Suprapubic skin (tissue), 4 donors: ENCODE data around the gene HIVEP3. TPM values are rescaled to one million over a fixed set of nuclear protein-coding genes. Genes with fewer than 3 reads are reported as not detected.

Experiments used
- DNase-seq, 2 donors: peaks; one replicate each; pipeline ENCODE4 v3.0.0-alpha.2; 2019; ENCODE audit warnings: low spot score in 2 of 2
- H3K27ac ChIP-seq: fragments of 200-600 bp; sonication (generic); one replicate; pipeline ENCODE4 v1.5.1; 2019
- H3K27me3 ChIP-seq: fragments of 200-600 bp; sonication (generic); one replicate; pipeline ENCODE4 v1.5.1; 2019
- H3K36me3 ChIP-seq: fragments of 200-600 bp; sonication (generic); one replicate; pipeline ENCODE4 v1.5.1; 2019
- H3K4me1 ChIP-seq: fragments of 200-600 bp; sonication (generic); one replicate; pipeline ENCODE4 v1.5.1; 2019
- H3K4me3 ChIP-seq: fragments of 200-600 bp; sonication (generic); one replicate; pipeline ENCODE4 v1.5.1; 2019; ENCODE audit warnings: mild to moderate bottlenecking
- H3K9me3 ChIP-seq: fragments of 200-600 bp; sonication (generic); one replicate; pipeline ENCODE4 v1.5.1; 2019
- EP300 ChIP-seq: sonication (generic); formaldehyde crosslinking; IDR thresholded peaks from one replicate; pipeline ENCODE4 v1.6.1; 2017; ENCODE audit warnings: antibody characterized with exemption
- POLR2A ChIP-seq, 2 donors: fragments of 450-650 bp; IDR thresholded peaks; one replicate each; pipeline ENCODE4 v1.6.1; 2017; ENCODE audit warnings: antibody characterized with exemption in 2 of 2, mild to moderate bottlenecking in 2 of 2, moderate library complexity in 2 of 2
- POLR2AphosphoS5 ChIP-seq, 3 donors: sonication (generic); formaldehyde crosslinking; IDR thresholded peaks; one replicate each; pipeline ENCODE4 v1.6.1; 2017; ENCODE audit warnings: antibody characterized with exemption in 3 of 3
- WGBS: methylation state at CpG from one replicate; pipeline ENCODE4 v1.1.5; 2018; 5-methylcytosine and 5-hydroxymethylcytosine counted together
- total RNA-seq, 4 donors: library from RNA; depleted of rRNA; stranded (reverse); fragments of >200 nt; gene quantifications; one replicate each; pipeline ENCODE4 v1.1.0, GENCODE V29; 2016
- TF ChIP-seq, protein P1 (sequence below), 2 donors: fragments of 200-600 bp in 1 of 2; fragments of 450-650 bp in 1 of 2; sonication (generic) in 1 of 2; IDR thresholded peaks; one replicate each; pipeline ENCODE4 v1.5.1; 2016 to 2019; ENCODE audit warnings: antibody characterized with exemption in 2 of 2, mild to moderate bottlenecking in 1 of 2, moderate library complexity in 1 of 2

HIVEP3 gene
- total RNA-seq, 4 donors from 2014 or later = 11.3 to 23.9 (median 18.3) TPM

- TF ChIP-seq EP300 = no peak
- TF ChIP-seq POLR2AphosphoS5 (IDR thresholded peaks at IDR 0.05) = no peak
- TF ChIP-seq POLR2A (IDR thresholded peaks at IDR 0.05) = no peak
- TF ChIP-seq, protein P1, sequence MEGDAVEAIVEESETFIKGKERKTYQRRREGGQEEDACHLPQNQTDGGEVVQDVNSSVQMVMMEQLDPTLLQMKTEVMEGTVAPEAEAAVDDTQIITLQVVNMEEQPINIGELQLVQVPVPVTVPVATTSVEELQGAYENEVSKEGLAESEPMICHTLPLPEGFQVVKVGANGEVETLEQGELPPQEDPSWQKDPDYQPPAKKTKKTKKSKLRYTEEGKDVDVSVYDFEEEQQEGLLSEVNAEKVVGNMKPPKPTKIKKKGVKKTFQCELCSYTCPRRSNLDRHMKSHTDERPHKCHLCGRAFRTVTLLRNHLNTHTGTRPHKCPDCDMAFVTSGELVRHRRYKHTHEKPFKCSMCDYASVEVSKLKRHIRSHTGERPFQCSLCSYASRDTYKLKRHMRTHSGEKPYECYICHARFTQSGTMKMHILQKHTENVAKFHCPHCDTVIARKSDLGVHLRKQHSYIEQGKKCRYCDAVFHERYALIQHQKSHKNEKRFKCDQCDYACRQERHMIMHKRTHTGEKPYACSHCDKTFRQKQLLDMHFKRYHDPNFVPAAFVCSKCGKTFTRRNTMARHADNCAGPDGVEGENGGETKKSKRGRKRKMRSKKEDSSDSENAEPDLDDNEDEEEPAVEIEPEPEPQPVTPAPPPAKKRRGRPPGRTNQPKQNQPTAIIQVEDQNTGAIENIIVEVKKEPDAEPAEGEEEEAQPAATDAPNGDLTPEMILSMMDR (IDR thresholded peaks at IDR 0.05) = no peak
- no peak for DNase-seq
- Histone ChIP-seq H3K27me3 (no peaks in the 10 kb centered on the region), H3K4me1 (peaks cover 18% of the 10 kb centered on the region), H3K27ac (no peak overlapping the region), H3K9me3 (no peaks in the 10 kb centered on the region), H3K36me3 (no peaks in the 10 kb centered on the region), H3K4me3 (no peak overlapping the region)
- WGBS = 88% methylated on average over 3 of the region's 4 CpGs
Observed at GRCh38 chr1:41730806-41731205, 187.9 kb downstream of the HIVEP3 start.

GRCh38 chr1:41728403-41729202, 190.1 kb downstream of the HIVEP3 start:
- Histone ChIP-seq H3K9me3 (no peaks in the 10 kb centered on the region), H3K4me1 (peaks cover 13% of the 10 kb centered on the region), H3K36me3 (no peaks in the 10 kb centered on the region), H3K4me3 (no peak overlapping the region), H3K27me3 (no peaks in the 10 kb centered on the region), H3K27ac (no peak overlapping the region)
- TF ChIP-seq, protein P1 (IDR thresholded peaks at IDR 0.05) = no peak
- TF ChIP-seq POLR2AphosphoS5 (IDR thresholded peaks at IDR 0.05) (no peak), POLR2A (IDR thresholded peaks at IDR 0.05) (no peak)
- 69% methylated on average over 8 of the region's 12 CpGs for WGBS
- DNase-seq = no peak

- WGBS = 80% methylated on average over 2 of the region's 4 CpGs
- peaks cover 13% of the 10 kb centered on the region for H3K4me1 ChIP-seq
Observed at GRCh38 chr1:41727749-41728115, 191.0 kb downstream of the HIVEP3 start.

GRCh38 chr1:41726899-41727748, 191.6 kb downstream of the HIVEP3 start:
- no peaks in the 10 kb centered on the region for H3K27me3 ChIP-seq
- peak in 1 of 2 donors; percentile 75 for DNase-seq
- TF ChIP-seq POLR2A (IDR thresholded peaks at IDR 0.05) = no peak
- TF ChIP-seq, protein P1 (IDR thresholded peaks at IDR 0.05) = no peak
- no peak for TF ChIP-seq POLR2AphosphoS5 (IDR thresholded peaks at IDR 0.05)
- no peak for TF ChIP-seq EP300
- WGBS = 69% methylated on average over 24 of the region's 24 CpGs
- H3K36me3 ChIP-seq = no peaks in the 10 kb centered on the region
- no peaks in the 10 kb centered on the region for H3K9me3 ChIP-seq
- peaks cover 13% of the 10 kb centered on the region for H3K4me1 ChIP-seq
- no peak overlapping the region for H3K27ac ChIP-seq
- H3K4me3 ChIP-seq = no peak overlapping the region

More at GRCh38 chr1:41727749-41728115, 191.0 kb downstream of the HIVEP3 start:
- Histone ChIP-seq H3K9me3 (no peaks in the 10 kb centered on the region), H3K4me3 (no peak overlapping the region), H3K27ac (no peak overlapping the region), H3K36me3 (no peaks in the 10 kb centered on the region), H3K27me3 (no peaks in the 10 kb centered on the region)
- DNase-seq = no peak
- TF ChIP-seq POLR2A (IDR thresholded peaks at IDR 0.05) (no peak), POLR2AphosphoS5 (IDR thresholded peaks at IDR 0.05) (no peak), EP300 (no peak)
- TF ChIP-seq, protein P1 (IDR thresholded peaks at IDR 0.05) = no peak

DNA sequence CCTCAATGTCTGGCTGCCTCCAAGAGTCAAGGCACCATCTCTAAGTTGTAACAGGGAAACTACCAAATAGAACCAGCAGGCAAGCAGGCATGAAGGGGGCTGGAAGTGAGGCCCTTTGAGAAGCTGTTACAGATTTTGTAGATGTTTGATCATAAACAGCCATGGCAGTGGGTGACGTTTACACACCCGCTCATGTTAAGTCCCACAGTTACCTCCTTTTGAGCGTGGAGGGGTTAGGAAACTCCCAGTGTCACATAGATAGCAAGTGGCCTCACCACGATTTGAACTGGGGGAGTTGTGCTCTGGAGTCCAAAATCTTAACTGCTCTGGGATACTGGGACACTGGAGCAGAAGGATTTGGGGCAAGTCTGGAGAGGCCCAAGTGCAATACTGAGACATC, 192.4 kb downstream of the HIVEP3 start:
- 84% methylated on average over 4 of the region's 4 CpGs for WGBS
- Histone ChIP-seq H3K4me3 (no peak overlapping the region), H3K4me1 (peaks cover 13% of the 10 kb centered on the region), H3K27me3 (no peaks in the 10 kb centered on the region), H3K27ac (no peak overlapping the region), H3K9me3 (no peaks in the 10 kb centered on the region), H3K36me3 (no peaks in the 10 kb centered on the region)
- TF ChIP-seq, protein P1 (IDR thresholded peaks at IDR 0.05) = no peak
- no peak for TF ChIP-seq EP300
- TF ChIP-seq POLR2A (IDR thresholded peaks at IDR 0.05) = no peak
- TF ChIP-seq POLR2AphosphoS5 (IDR thresholded peaks at IDR 0.05) = no peak
- DNase-seq = no peak
